Tongue (tissue), 2 donors: ENCODE measurements around the gene IP6K3. TPM values are rescaled to one million over a fixed set of nuclear protein-coding genes. Genes with fewer than 3 reads are reported as not detected.

Experiments used
- DNase-seq: peaks from one replicate; pipeline ENCODE4 v3.0.0-alpha.2; 2015
- total RNA-seq: library from RNA; depleted of rRNA; stranded (reverse); fragments of >200 nt; gene quantifications from one replicate; pipeline ENCODE4 v1.2.3, GENCODE V29; 2014

IP6K3 gene, protein sequence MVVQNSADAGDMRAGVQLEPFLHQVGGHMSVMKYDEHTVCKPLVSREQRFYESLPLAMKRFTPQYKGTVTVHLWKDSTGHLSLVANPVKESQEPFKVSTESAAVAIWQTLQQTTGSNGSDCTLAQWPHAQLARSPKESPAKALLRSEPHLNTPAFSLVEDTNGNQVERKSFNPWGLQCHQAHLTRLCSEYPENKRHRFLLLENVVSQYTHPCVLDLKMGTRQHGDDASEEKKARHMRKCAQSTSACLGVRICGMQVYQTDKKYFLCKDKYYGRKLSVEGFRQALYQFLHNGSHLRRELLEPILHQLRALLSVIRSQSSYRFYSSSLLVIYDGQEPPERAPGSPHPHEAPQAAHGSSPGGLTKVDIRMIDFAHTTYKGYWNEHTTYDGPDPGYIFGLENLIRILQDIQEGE
- 41.4 TPM for total RNA-seq

DNA sequence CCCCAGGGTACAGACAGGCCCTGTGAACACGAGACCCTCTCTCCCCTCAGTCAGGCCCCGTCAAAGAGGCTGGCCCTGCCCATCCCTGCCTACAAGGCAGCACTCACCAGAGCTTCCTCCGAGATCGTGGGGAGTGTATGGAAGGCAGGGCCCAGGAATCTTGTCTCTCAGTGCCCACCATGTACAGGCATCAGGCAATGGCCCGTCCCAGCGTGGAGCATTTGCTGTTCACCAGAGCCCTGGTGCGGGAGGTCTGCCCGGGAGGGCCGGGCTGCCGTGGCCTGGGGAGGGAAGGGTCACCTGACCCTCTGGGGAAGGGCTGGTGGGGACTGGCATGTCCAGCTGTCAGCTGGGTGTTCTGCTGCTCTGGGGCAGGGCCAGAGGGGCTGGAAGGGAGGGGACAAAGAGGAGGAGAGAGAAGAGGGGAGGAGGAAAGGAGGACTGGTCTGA is at the start of gene IP6K3:
TSS of gene IP6K3 (minus strand) at position 255 of the 450 bp plus-strand sequence. CDS start 11,429 bp downstream, outside the sequence.
- peak; percentile 85 for DNase-seq

DNA sequence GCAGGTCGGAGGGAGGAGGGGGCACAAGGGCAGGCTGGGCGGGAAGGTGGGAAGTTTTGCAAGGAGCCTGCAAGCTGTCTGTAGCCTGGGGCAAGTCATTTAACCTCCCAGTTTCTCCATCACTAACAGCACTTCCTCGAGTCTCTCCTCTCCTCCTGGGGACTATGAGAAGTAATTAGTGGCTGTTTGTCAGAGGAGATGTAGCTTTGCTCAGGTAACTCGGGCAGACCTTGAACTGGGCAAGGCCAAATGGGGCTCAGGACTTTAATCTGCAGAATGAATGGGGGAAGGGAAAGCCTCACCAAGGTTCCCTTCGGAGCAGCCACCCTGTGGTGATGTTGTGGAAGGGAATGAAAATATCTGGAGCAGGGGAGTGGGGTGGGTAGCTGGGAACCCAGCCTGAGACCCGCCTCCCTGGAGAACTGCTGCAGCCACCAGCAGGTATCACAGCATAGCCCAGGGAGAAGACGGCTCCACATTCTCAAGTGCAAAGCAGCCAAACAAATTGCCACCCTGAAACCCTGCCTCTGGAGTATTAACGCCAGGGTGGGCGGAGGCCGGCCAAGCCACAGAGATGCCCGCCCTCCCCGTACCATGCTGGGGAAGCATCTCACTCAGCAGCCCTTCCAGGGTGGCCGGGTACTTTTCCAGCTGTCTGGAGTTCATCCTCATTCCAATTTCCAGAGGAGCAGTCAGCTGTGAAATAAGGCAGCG is 48.4 kb upstream of the IP6K3 start:
- DNase-seq: no peak

DNA sequence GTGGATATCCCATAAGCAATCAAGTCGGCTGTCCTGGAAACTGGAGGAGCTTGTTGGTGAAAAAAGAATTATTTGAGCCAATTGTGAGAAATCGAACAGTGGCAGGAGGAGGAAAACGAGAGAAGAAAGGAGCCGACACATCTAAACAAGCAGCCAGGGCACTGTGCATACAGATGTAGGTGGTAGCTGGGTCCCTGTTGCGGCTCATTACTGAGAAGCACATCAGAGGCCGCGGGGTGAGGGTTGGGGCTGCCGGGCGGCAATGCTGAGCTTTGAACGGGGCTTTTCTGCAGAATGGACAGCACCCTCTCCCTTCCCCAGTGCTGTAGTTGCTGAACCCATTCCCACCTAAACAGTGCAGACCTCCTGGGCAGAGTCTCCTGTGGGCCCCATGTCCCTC is 46.3 kb upstream of the IP6K3 start:
- no peak for DNase-seq

DNA sequence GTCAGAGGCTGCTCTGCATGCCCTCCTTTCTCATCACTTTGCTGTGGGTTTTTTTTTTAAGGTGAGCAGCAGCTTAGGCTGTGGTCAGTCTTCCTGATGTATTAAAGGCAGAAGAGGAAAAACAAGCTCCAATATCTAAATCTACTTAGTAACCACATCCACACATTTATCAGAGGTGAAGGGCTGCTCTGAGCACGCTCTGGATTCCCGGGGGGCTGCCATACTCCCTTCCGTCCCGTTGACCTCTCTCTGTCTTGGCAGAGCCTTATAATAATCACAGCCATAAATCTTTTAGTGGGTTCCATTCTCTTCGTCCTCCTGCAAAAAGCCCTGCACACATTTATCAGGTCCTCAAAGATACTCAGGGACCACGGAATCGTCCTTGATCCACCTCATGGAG is 44.9 kb upstream of the IP6K3 start:
- DNase-seq: no peak

DNA sequence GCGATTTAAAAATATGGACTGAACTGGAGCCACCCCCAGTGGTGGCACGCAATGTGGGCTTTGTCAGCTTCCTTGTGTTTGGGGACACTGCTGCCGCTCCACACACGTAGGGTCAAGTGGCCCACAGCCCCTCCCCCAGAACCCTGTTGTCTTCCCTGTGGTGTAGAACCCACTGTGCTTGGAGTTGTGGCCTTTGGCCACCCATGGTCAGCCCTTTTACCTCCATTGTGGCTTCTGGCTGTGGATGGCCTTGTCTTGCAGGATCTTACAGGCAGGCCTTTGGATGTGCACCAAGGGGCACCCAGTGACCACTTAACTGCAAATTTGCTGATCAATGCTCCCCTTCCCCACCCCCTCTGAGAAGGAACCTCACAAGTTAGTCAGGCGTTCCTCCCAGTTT is 44.2 kb upstream of the IP6K3 start:
- no peak for DNase-seq

DNA sequence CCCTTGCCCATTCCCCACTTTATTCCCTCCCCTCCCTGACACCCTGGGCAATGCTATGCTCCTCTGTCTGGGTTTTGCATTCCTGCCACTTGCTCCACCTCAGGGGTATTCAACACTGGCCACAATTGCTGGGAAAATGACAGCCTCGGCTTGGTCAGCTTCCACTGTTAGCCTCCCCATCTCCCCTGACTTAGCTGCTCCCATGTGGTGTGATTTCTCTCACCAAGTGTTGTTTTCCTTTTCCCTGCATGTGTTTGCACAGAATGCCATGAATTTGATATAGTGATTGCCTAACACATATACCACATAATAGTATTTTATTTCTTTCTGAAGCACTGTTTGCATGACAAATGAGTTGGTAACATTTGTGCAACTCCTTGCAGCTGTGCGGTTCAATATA is 43.7 kb upstream of the IP6K3 start:
- no peak for DNase-seq

DNA sequence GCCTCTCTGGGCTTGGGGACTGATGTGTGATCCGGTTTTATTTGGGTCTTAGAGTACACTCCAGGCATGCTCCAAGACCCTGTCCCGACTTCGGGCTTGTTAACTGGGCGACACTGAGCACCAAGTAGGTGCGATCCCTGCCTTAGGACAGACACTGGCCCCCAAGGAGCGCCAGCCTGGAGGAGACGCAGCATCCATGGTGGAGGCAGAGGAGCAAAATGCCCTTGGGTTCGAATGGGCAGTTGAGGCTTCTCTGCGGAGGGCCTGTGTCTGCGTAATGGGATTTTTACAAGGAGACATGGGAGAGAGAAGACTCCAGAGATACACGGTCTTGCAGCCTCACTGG is 42.8 kb upstream of the IP6K3 start:
- no peak for DNase-seq

DNA sequence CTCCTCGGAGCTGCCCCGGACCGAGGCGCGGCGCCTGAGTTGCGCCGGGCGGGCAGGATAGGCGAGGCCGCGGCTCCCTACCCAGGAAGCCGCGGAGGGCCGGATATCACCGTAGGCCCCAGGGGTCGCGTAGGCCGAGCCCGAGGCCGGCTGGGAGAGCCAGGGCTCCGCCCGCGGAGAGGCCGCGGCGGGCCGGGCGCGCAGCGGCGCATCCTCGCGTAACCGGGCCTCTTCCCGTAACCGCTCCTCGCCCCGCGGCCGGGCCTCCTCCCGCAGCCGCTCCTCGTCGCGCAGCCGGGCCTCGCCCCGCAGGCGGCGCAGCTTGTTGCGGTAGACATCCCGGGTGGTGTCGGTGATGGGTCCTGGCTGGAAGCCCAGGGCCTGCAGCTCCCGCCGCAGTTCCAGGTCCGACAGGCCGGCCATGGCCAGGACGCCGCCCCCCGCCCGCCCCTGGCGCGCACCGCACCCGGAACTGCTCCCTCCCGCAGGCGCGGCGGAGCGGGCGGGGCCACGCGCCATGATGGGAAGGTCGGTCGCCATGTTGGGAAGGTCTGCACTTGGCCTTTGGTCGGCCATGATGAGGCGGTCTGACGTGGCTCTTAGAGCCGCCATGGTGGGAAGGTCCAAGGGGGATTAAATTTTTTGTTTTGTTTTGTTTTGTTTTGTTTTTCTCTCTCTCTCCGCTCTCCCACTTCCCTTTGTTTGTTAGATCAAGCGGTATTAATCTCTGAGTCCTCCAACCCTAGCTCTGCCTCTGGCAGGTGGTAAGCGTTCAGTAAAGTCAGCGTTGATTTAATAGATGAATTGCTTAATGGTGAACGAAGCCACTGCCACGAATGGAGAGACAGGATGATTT is 42.2 kb upstream of the IP6K3 start, which contains the start of gene LEMD2:
TSS of gene LEMD2 (minus strand) at position 437 of the 856 bp plus-strand sequence. CDS start at position 423, 14 bp downstream.
- peak; percentile 97 for DNase-seq

DNA sequence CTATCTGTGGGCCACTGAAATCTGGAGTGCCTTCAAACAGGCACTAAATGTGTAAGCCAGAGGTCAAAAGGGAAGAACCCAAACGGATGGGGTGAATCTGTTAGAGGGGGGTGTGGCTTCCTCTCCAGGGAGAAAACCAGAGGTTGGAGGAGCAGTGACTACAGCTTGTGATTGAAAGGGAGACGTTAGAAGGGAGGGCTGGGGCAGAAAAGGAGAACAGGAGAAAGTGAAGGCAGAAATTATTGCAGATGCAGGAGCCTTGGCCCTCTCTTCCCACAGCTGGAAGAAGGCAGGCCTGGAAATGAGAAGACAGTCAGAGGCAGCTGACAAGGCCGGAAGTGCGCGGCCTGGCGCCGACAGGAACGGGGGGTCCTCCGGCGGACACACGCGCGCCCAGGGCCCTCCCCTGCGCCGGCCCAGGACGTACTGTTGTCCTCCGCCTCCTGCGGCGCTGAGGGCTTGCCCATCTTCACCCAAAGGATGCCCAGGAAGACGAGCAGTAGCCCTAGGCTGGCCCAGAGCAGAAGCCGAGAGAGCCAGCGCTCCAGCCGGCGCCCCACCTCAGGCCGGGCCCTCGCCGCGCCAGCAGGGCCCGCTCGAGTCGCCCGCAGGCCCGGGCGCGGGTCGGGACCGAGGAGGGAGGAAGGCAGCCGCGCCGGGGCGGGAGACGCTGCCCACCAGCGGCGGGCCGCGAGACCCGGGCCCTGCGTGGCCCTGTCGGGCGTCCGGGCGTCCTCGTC is 41.4 kb upstream of the IP6K3 start:
- DNase-seq: peak; percentile 91

DNA sequence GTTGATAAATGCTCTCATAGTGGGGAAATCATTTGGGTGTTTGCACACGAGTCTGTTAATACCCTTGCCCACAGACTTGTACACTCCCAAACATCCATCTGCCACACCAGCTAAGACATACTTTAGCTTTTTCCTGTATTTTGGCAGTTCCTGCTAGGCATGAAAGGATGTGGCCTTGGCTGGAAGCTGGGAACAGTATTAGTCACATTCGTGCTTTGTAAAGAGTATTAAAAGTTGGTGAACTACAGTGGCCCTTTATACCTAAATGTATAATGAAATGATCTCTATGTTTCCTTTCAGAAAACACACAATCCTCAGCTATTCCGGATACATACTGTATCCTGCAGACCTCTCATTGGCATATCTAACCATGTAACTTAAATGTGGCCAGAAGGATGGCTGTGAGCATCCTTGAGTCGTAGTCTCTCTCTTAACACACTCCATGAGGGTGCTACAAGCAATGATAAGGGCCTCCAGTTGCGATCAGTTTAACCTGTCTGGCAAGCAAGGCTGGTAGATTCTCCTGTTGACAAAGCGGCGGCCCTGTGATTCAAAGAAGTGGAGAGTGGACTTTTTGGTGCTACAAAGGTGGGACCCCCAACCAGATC is 40.7 kb upstream of the IP6K3 start:
- no peak for DNase-seq

DNA sequence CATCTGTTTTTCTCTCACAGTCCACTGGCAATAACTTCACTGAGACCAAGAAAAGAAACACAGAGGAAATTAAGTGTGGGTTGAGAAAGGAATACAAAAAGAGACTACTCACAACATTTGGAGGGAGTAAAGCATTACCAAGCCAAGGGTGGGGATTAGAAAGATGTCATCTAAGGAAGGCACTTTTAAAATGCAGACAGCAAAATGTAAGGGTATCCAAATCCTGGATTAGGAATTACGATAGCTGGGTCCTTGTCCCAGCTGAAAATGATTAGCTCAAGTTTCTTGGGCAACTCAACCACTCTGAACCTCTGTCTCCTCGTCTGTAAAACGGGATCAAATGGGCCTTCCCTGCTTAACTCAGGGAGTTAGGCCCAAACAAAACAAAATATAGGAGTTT is 40.0 kb upstream of the IP6K3 start:
- DNase-seq: no peak

DNA sequence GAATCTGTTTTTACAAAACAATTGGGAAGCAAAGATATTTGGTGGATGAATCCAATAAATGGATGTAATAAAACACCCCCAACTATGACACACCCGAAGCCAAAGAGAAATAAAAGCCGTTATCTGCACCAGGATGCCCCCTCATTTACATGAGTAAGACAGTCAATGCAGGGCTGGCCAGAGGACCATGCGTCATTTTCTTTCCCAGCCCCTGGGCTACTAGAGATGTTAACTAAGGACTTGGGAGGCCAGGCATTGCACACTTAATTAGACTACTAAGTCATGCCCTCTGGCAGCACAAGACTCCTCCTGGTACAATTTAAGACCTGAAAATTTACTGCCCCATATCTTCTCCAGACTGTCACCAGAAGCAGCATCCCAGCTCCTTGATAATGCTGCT is 39.1 kb upstream of the IP6K3 start:
- no peak for DNase-seq

DNA sequence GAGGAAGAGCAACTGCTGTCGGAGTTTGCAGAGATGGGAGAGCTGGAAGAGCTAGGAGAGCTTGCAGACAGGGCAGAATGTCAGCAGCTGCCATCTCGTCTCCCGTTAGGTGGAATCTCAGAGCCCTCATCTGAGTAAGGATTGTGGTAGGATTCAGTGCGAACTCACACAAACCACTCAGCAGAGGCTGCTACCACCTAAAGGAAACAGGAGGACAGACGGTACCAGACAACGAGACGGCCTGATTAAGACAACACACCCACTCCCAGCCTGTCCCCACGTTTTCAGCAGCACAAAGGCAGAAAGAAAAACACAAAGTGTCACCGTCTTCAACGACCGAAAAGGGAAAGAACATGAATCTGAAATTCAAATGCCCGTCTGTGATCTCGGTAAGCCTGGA is 38.1 kb upstream of the IP6K3 start:
- no peak for DNase-seq

DNA sequence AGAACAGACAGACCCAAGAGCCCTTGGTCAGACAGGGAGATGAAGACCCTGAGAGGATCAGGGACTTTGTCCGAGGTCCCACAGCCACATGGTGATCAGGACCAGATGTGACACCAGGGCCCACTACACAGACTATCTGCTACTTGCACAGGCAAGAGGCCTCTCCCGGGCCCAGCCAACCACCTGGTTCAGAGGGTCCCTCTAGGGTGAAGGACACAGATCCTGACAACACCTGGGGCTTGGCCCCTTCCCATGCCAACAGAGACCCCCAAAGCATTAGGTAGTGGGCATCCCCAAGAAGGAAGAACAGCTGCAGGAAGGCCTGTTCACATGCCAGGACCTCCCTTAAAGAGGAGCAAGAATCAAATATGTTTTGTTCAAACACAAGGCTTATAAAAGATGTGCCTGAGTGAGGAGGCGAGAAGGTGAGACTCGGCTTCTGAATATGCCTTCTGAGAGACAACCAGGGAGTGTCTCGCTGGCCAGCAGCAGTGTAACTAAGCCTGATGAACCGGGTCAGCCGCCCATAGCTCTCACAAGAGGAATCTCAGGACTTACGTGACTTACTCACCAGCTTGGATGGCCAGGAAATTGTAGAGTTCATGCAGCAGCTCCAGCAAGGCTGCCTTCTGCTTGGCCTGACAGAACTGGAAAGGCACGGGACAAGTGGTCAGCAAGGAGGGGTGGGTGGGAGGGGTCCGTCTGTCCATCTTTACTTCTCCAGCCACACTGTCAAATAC is 37.2 kb upstream of the IP6K3 start:
- DNase-seq: no peak

DNA sequence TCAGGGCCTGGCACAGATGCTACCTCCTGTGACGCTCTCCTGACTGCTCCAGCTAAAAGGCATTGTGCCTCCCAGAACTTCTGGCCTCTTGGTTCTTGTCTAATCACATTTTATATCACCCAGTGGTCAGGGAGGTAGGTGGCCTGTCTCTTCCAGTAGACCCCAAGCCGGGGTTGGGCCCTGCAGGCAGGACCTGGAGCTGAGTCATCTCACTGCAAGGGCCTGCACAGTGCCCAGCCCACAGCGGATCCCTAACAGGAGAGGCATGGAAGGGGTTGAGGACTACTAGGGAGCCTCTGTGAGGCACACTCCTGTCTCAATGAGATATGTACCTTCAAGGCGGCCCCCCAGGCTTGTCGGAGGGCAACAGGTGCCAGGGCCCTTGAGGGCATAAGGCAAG is 35.9 kb upstream of the IP6K3 start:
- no peak for DNase-seq

DNA sequence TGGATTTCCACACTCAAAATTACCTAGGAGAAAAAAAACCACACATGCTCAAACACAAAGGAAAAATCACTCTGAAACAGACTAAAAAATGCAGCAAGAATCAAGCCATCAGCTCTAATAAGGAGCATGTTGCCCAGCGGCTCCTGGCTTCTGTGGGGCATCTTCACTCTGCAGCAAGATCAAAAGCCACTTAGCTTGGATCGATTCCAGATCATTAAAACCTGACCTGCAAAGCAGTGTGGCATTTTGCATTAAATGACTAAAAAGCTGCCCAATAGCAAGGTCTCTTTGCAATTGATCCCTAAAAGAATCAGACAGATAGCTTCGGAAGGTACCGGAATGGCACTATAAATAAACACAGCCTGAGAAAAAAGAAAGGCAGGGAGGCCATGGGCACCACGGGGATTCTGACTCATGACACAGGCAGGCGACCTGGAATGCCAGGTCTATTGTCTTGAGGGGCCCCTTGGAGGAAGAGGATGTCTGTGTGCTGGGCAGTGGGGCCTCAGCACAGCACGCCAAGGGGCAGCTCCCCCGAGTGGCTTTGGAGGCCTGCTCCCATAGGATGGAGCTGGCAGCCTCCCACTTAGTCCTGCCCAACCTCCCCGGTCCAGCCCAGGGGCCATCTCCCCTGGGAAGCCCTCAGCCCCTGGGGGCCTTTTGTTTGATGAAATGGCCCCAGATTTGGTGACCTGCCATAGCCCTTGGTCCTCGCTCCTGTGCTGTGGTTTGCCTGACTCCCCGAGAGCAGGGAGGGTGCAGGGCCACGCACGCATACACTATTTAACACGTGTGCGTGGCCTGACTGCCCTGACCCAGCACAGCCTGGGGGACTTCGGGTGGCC is 34.6 kb upstream of the IP6K3 start:
- DNase-seq: no peak

DNA sequence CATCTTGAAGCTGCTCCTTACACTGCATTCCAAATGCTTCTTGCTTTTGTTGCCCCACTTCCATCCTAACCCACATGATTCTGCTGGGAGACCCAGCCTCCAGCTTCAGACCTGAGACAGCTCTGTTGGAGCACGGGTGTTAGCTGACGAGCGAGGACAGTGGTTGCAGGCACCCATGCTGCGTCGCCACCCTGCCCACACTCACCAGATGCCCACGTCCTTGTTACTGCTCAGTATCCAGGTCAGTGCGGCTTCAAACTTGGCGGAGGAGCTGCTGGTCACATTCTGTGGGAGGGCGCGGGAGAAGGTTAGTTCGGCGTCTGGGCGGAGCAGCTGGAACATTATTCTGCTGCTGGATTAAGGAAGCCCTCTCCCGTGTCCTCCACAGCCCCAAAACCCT is 33.2 kb upstream of the IP6K3 start:
- no peak for DNase-seq

DNA sequence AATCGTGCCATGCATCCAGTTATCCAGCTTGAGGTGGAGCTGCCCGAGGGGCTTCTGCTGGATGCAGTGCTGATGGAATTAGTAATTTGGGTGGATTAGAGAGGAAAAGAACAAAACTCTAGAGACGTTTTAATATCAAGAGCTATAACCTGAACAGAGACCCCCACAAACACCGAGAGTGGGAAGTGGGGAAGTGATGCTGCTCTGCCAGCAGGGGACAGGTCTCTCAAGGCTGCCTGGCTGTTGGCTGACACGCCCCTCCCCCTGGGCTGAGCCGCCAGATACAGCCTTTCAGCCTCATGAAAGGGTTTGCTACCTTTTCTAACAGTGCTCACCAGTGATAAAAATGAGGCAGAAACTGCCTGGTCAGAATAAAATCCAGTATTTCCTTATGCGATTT is 32.6 kb upstream of the IP6K3 start:
- DNase-seq: no peak

DNA sequence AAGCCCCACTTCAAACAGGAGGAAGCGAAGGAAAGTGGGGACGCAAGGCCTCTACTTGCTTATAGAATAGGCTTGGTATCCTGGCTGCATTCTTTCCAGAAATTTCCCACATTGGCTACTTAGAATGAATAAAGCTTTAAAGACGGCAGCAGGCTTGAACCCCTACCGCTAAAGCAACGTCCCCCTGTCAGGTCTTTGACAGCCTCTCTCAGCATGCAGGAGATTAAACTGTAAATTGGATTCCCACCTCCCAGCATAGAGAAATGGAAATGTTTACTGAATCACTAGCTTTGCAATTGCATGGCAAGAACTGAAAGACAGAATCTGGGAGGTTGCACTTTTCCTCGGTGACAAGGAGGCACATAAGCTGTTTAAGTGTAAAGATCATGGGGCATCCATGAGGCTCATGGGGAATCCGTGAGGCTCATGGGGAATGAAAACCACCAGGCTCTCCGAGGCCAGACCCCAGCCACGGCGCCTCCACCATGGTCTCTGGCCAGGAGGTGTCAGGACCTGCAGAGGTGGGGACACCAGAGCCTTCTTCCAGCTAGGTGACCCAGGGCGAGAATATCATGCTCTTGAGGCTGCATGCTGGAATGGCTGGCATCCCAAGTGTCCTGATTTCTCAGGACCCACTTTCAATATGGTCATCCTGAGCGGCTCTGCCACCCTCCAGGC is 31.9 kb upstream of the IP6K3 start:
- no peak for DNase-seq
